Activated CD4-positive, alpha-beta T cell treated with anti-CD3 and anti-CD28 coated beads, Interleukin-2, amount 50 U/mL, for 4 hours (primary cell): Measurements from ENCODE around the gene C1QL4.
"Not testable (repeated sequence)": the region's sequence is repeated elsewhere in the genome, so short reads cannot be mapped to it uniquely, and the experiment has no call there.

Experiments
- DNase-seq, 2 experiments: peaks; one replicate each; pipeline ENCODE4 v3.0.0-alpha.2; 2020

C1QL4 gene

GRCh38 chr12:49297695-49298060 is 39.3 kb downstream of the C1QL4 start:
- DNase-seq: no peak

GRCh38 chr12:49296836-49297694 is 39.9 kb downstream of the C1QL4 start:
- DNase-seq: peak; percentile 11 to 12

GRCh38 chr12:49296034-49296835 is 40.8 kb downstream of the C1QL4 start:
- peak; percentile 55 to 57 for DNase-seq

- no peak for DNase-seq
Measured at GRCh38 chr12:49295082-49295936, 41.7 kb downstream of the C1QL4 start, which contains the start of gene PRPH. TSS of gene PRPH (plus strand) at chr12:49295147. CDS start at chr12:49295201, 54 bp downstream.

- DNase-seq: no peak
Measured at GRCh38 chr12:49294804-49295081, 42.2 kb downstream of the C1QL4 start.

GRCh38 chr12:49294086-49294803 is 42.7 kb downstream of the C1QL4 start:
- DNase-seq: no peak

- DNase-seq: no peak
Measured at GRCh38 chr12:49293056-49293956, 43.7 kb downstream of the C1QL4 start.

GRCh38 chr12:49292729-49293055 is 44.3 kb downstream of the C1QL4 start:
- no peak for DNase-seq

GRCh38 chr12:49288922-49289555 is 47.9 kb downstream of the C1QL4 start:
- no peak for DNase-seq

- DNase-seq: peak; percentile 58 to 65
Measured at GRCh38 chr12:49288412-49288853, 48.6 kb downstream of the C1QL4 start.

GRCh38 chr12:49287876-49288275 is 49.1 kb downstream of the C1QL4 start:
- no peak for DNase-seq

- no peak for DNase-seq
Measured at GRCh38 chr12:49284672-49285071, 52.3 kb downstream of the C1QL4 start.

- DNase-seq: no peak
Measured at GRCh38 chr12:49283541-49284429, 53.2 kb downstream of the C1QL4 start.

- not testable (repeated sequence) for DNase-seq
Measured at GRCh38 chr12:49282740-49283375, 54.1 kb downstream of the C1QL4 start.
